HL-60 (cell line): ENCODE measurements around the gene ARHGEF4.

Source experiments
- DNase-seq, 2 experiments: peaks; one replicate each; pipeline ENCODE4 v3.0.0-alpha.2; 2010 to 2020; ENCODE audit warnings: low read depth in 1 of 2, low spot score in 1 of 2
- H3K27ac ChIP-seq: fragments of 250-450 bp; sonication (Bioruptor Pico); replicated peaks from 2 replicates; pipeline ENCODE4 v1.5.1; 2020; ENCODE audit warnings: mild to moderate bottlenecking, moderate library complexity
- H3K27me3 ChIP-seq: fragments of 250-450 bp; sonication (Bioruptor Pico); 2 replicates; pipeline ENCODE4 v1.5.1; 2021; ENCODE audit warnings: mild to moderate bottlenecking, moderate library complexity; ENCODE audit not compliant: insufficient read depth, poor library complexity, severe bottlenecking
- H3K4me3 ChIP-seq: replicated peaks from 2 replicates; pipeline ENCODE4 v1.5.1; 2011; ENCODE audit warnings: mild to moderate bottlenecking, control low read depth, low read length; ENCODE audit not compliant: insufficient read depth
- GABPA ChIP-seq: IDR thresholded peaks from 2 replicates; pipeline ENCODE4 v1.6.1; 2012; ENCODE audit warnings: low read depth
- POLR2AphosphoS5 ChIP-seq: IDR thresholded peaks from 2 replicates; pipeline ENCODE4 v1.6.1; 2012; ENCODE audit warnings: low read depth
- SPI1 ChIP-seq: IDR thresholded peaks from 2 replicates; pipeline ENCODE4 v1.6.1; 2012; ENCODE audit warnings: low read depth, mild to moderate bottlenecking, borderline replicate concordance
- TF ChIP-seq, protein P1 (sequence below): IDR thresholded peaks from one replicate; pipeline ENCODE4 v1.5.1; 2011; ENCODE audit warnings: low read length, control low read depth, inconsistent platforms; ENCODE audit not compliant: insufficient read depth
- TF ChIP-seq, protein P2 (sequence below): IDR thresholded peaks from 2 replicates; pipeline ENCODE4 v1.6.1; 2012; ENCODE audit warnings: low read depth; ENCODE audit not compliant: insufficient replicate concordance

Gene ARHGEF4

DNA sequence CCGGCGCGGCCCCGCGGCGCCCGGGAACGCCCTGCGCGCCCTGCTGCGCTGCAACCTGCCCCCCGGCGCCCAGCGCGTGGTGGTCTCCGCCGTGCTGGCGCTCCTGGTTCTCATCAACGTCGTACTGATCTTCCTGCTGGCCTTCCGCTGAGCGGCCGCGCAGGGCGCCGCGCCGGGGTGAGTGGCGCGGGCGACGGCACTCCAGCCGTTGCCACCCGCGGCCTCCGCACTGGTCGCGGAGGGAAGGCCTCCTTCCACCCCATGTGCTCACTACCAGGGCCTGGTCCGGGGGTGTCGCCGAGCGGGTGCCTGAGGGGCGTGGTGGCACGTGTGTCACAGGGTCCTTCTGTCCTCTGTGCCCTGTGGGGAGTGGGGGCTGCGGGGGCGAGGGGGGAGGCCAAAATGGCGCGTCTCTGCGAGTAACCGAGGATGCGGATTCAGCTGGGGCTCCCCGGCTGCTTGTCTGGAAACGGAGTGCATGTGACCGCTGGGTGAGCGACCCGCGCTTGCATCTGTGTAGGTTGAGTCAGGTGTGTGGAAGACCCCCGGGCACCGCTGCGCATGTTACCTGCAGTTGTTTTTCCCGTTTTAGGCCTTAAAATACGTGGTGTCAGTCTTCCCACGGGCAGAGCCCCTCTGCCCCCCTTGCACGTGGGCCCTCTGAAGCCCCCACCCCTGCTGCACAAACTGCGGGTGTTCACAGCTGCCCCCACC is 198.6 kb downstream of the ARHGEF4 start:
- Histone ChIP-seq H3K4me3 (no peak overlapping the region), H3K27ac (no peak overlapping the region), H3K27me3 (peaks cover 20% of the 10 kb centered on the region)
- TF ChIP-seq, protein P1, sequence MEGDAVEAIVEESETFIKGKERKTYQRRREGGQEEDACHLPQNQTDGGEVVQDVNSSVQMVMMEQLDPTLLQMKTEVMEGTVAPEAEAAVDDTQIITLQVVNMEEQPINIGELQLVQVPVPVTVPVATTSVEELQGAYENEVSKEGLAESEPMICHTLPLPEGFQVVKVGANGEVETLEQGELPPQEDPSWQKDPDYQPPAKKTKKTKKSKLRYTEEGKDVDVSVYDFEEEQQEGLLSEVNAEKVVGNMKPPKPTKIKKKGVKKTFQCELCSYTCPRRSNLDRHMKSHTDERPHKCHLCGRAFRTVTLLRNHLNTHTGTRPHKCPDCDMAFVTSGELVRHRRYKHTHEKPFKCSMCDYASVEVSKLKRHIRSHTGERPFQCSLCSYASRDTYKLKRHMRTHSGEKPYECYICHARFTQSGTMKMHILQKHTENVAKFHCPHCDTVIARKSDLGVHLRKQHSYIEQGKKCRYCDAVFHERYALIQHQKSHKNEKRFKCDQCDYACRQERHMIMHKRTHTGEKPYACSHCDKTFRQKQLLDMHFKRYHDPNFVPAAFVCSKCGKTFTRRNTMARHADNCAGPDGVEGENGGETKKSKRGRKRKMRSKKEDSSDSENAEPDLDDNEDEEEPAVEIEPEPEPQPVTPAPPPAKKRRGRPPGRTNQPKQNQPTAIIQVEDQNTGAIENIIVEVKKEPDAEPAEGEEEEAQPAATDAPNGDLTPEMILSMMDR = no peak
- TF ChIP-seq, protein P2, sequence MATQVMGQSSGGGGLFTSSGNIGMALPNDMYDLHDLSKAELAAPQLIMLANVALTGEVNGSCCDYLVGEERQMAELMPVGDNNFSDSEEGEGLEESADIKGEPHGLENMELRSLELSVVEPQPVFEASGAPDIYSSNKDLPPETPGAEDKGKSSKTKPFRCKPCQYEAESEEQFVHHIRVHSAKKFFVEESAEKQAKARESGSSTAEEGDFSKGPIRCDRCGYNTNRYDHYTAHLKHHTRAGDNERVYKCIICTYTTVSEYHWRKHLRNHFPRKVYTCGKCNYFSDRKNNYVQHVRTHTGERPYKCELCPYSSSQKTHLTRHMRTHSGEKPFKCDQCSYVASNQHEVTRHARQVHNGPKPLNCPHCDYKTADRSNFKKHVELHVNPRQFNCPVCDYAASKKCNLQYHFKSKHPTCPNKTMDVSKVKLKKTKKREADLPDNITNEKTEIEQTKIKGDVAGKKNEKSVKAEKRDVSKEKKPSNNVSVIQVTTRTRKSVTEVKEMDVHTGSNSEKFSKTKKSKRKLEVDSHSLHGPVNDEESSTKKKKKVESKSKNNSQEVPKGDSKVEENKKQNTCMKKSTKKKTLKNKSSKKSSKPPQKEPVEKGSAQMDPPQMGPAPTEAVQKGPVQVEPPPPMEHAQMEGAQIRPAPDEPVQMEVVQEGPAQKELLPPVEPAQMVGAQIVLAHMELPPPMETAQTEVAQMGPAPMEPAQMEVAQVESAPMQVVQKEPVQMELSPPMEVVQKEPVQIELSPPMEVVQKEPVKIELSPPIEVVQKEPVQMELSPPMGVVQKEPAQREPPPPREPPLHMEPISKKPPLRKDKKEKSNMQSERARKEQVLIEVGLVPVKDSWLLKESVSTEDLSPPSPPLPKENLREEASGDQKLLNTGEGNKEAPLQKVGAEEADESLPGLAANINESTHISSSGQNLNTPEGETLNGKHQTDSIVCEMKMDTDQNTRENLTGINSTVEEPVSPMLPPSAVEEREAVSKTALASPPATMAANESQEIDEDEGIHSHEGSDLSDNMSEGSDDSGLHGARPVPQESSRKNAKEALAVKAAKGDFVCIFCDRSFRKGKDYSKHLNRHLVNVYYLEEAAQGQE = no peak
- TF ChIP-seq SPI1 (no peak), GABPA (no peak), POLR2AphosphoS5 (no peak)
- no peak for DNase-seq

DNA sequence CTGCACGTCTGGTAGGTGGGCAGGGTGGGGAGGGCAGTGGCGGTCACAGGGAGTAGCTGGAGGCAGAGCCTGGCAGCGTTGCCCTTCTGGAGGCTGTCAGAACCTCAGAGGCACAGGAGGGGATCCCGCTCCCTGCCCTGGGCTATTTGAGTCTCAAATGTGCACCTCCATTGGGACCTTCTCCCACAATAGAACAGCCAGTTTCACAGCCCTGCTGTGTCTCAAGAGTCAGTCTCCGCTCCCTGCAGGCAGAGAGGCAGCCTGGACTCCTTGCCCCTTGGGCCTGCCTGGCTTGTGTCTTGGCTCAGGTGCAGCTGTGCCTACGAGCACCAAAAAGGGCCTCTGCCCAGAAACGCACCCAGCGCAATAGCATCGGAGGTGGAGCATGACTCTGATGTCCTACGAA is 199.1 kb downstream of the ARHGEF4 start:
- no peak for TF ChIP-seq POLR2AphosphoS5
- TF ChIP-seq, protein P1 = no peak
- no peak for TF ChIP-seq SPI1
- TF ChIP-seq GABPA = no peak
- TF ChIP-seq, protein P2 = no peak
- Histone ChIP-seq H3K4me3 (no peak overlapping the region), H3K27me3 (peaks cover 20% of the 10 kb centered on the region), H3K27ac (no peak overlapping the region)
- no peak for DNase-seq

DNA sequence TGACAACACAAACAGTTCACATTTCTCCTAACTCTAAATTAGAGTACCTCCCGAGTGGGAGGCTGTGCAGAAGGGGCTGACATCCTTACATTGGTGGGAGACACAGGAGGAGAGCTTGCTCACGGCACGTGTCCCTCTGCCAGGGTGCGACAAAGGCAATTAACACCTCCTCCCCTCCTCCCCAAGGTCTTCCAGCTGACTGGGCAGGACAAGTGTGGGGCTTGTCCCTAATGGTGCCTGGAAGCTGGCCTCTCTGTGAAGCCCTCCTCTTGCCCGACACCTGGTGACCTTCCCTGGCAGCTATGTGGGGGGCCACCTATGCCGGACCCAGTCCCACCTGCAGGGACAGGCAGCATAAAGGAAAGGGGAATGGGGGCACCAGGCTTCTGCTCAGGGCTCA is 199.6 kb downstream of the ARHGEF4 start:
- Histone ChIP-seq H3K27me3 (peaks cover 20% of the 10 kb centered on the region), H3K27ac (no peak overlapping the region), H3K4me3 (no peak overlapping the region)
- no peak for TF ChIP-seq SPI1
- TF ChIP-seq, protein P2 = no peak
- TF ChIP-seq, protein P1 = no peak
- DNase-seq = no peak
